CD4-positive, alpha-beta memory T cell (primary cell): ENCODE measurements around the gene RAB3A. TPM values are rescaled to one million over a fixed set of nuclear protein-coding genes. Genes with fewer than 3 reads are reported as not detected.

ENCODE experiments used
- CTCF ChIA-PET: fragments of 350-600 bp; sonication (Branson Sonifier 250); formaldehyde crosslinking; loops from one replicate; lab custom pipeline; 2021; ENCODE audit warnings: inconsistent platforms; ENCODE audit not compliant: partially characterized antibody; lab: Charles Lee
- POLR2A ChIA-PET: fragments of 350-600 bp; sonication (Branson Sonifier 250); formaldehyde crosslinking; loops from one replicate; lab custom pipeline; 2021; ENCODE audit not compliant: partially characterized antibody; lab: Charles Lee
- DNase-seq, 5 donors: peaks; one replicate each; pipeline versions ENCODE4 v3.0.0 to v3.0.0-alpha.2; 2020 to 2022; ENCODE audit warnings: mixed read lengths in 1 of 5
- H3K27ac ChIP-seq: one replicate; pipeline ENCODE4 v1.7.0; 2013; ENCODE audit warnings: low read depth, low read length
- H3K27me3 ChIP-seq: 2 replicates; pipeline ENCODE4 v1.7.0; 2013; ENCODE audit warnings: mild to moderate bottlenecking, low read length, moderate library complexity; ENCODE audit not compliant: insufficient read depth
- H3K36me3 ChIP-seq: 2 replicates; pipeline ENCODE4 v1.7.0; 2013; ENCODE audit warnings: mild to moderate bottlenecking, low read length, moderate library complexity; ENCODE audit not compliant: insufficient read depth
- H3K4me1 ChIP-seq: 2 replicates; pipeline ENCODE4 v1.7.0; 2013; ENCODE audit warnings: mild to moderate bottlenecking, low read length, moderate library complexity; ENCODE audit not compliant: insufficient read depth
- H3K4me3 ChIP-seq, 2 donors: one replicate each; pipeline ENCODE4 v1.7.0; 2013; ENCODE audit warnings: low read length in 2 of 2, mild to moderate bottlenecking in 1 of 2
- H3K9me3 ChIP-seq, 2 donors: one replicate each; pipeline ENCODE4 v1.7.0; 2013; ENCODE audit warnings: low read length in 2 of 2, control low read depth in 1 of 2; ENCODE audit not compliant: control insufficient read depth in 1 of 2
- H3K27ac Mint-ChIP-seq, 7 donors: one replicate each; pipeline ENCODE4 v1.8.0; 2020 to 2021; ENCODE audit warnings: mixed read lengths in 7 of 7, mild to moderate bottlenecking in 6 of 7, inconsistent platforms in 3 of 7, moderate library complexity in 3 of 7
- H3K27me3 Mint-ChIP-seq, 2 donors: one replicate each; pipeline ENCODE4 v1.8.0; 2020 to 2021; ENCODE audit warnings: mixed read lengths in 2 of 2
- H3K36me3 Mint-ChIP-seq, 2 donors: one replicate each; pipeline ENCODE4 v1.8.0; 2020 to 2021; ENCODE audit warnings: mixed read lengths in 2 of 2, inconsistent platforms in 1 of 2, mild to moderate bottlenecking in 1 of 2
- H3K4me1 Mint-ChIP-seq, 4 donors: one replicate each; pipeline ENCODE4 v1.8.0; 2020 to 2021; ENCODE audit warnings: mixed read lengths in 4 of 4, mild to moderate bottlenecking in 1 of 4
- H3K4me3 Mint-ChIP-seq, 8 donors: one replicate each; pipeline ENCODE4 v1.8.0; 2020 to 2021; ENCODE audit warnings: mixed read lengths in 8 of 8, mild to moderate bottlenecking in 7 of 8, moderate library complexity in 6 of 8, inconsistent platforms in 3 of 8
- H3K9me3 Mint-ChIP-seq, 8 donors: one replicate each; pipeline ENCODE4 v1.8.0; 2020 to 2021; ENCODE audit warnings: mixed read lengths in 8 of 8, mild to moderate bottlenecking in 5 of 8, inconsistent platforms in 3 of 8, moderate library complexity in 1 of 8
- intact Hi-C: fragments of 100-400 bp; cut with micrococcal nuclease; formaldehyde crosslinking; loops from one replicate; pipeline ENCODE4 v1.15.1; 2023
- polyA plus RNA-seq, 2 donors: library from polyadenylated mRNA; unstranded; fragments of 300-500 nt; fragmentation: Illumina TruSeq; gene quantifications; one replicate each; pipeline ENCODE4 v1.2.3, GENCODE V29; 2021
- total RNA-seq, 2 experiments: library from RNA; stranded (reverse); gene quantifications; one replicate each; pipeline ENCODE4 v1.2.3, GENCODE V29; 2021

The RAB3A gene
- total and polyA plus RNA-seq, 4 experiments from 2014 or later = 0.59 to 4.8 (median 2.9) TPM

GRCh38 chr19:18168673-18169381 is 35.0 kb downstream of the RAB3A start:
- Mint-ChIP-seq H3K4me3 (no peak overlapping the region), H3K27me3 (no peaks in the 10 kb centered on the region), H3K4me1 (peaks cover 3 to 8% (median 5%) of the 10 kb centered on the region in 4 donors), H3K36me3 (peaks cover 20 to 21% of the 10 kb centered on the region in 2 donors), H3K27ac (no peak overlapping the region), H3K9me3 (no peaks in the 10 kb centered on the region)
- Histone ChIP-seq H3K27ac (no peak overlapping the region), H3K36me3 (peaks cover 7% of the 10 kb centered on the region), H3K4me3 (no peak overlapping the region), H3K27me3 (no peaks in the 10 kb centered on the region), H3K4me1 (peaks cover 4% of the 10 kb centered on the region), H3K9me3 (no peaks in the 10 kb centered on the region)
- ChIA-PET POLR2A (interaction anchor here (0.6 to 1.2 kb wide), 5 partner anchors 23 to 72 kb away, joined by 3 to 6 read pairs (median 3); no protein-coding TSS in a partner anchor), CTCF (interaction anchor here (1.1 to 12.0 kb wide), 7 partner anchors 17 to 162 kb away, joined by 3 to 125 read pairs (median 5); a partner anchor contains a TSS)
- no peak for DNase-seq
- intact Hi-C loops = loop anchor here (1.0 to 10.0 kb wide), 3 partner anchors 56 to 224 kb away; no protein-coding TSS in a partner anchor

- Mint-ChIP-seq H3K36me3 (peaks cover 24 to 25% of the 10 kb centered on the region in 2 donors), H3K27ac (peak overlapping the region in 6 of 7 donors; percentile 4 to 70 (median 34)), H3K27me3 (no peaks in the 10 kb centered on the region), H3K4me3 (no peak overlapping the region), H3K4me1 (peaks cover 2 to 8% (median 4%) of the 10 kb centered on the region in 4 donors), H3K9me3 (no peaks in the 10 kb centered on the region)
- Histone ChIP-seq H3K27ac (no peak overlapping the region), H3K4me3 (no peak overlapping the region), H3K9me3 (no peaks in the 10 kb centered on the region), H3K27me3 (no peaks in the 10 kb centered on the region), H3K4me1 (peaks cover under 1% of the 10 kb centered on the region), H3K36me3 (peaks cover 9% of the 10 kb centered on the region)
- peak in 4 of 5 donors; percentile 56 to 62 (median 56) for DNase-seq
- POLR2A ChIA-PET = interaction anchor here (0.6 to 1.2 kb wide), 5 partner anchors 24 to 73 kb away, joined by 3 to 6 read pairs (median 3); no protein-coding TSS in a partner anchor
- CTCF ChIA-PET = interaction anchor here (0.7 to 12.0 kb wide), 13 partner anchors 13 to 161 kb away, joined by 3 to 125 read pairs (median 4); a partner anchor contains a TSS
- intact Hi-C loops = loop anchor here (1.0 to 10.0 kb wide), 3 partner anchors 55 to 223 kb away; no protein-coding TSS in a partner anchor
Observed at GRCh38 chr19:18167975-18168645, 35.7 kb downstream of the RAB3A start.

- no peak for DNase-seq
- Histone ChIP-seq H3K4me1 (no peaks in the 10 kb centered on the region), H3K27me3 (no peaks in the 10 kb centered on the region), H3K9me3 (no peaks in the 10 kb centered on the region), H3K27ac (no peak overlapping the region), H3K4me3 (no peak overlapping the region), H3K36me3 (peaks cover 12% of the 10 kb centered on the region)
- H3K9me3 Mint-ChIP-seq = no peaks in the 10 kb centered on the region
- ChIA-PET CTCF (interaction anchor here (1.2 to 12.0 kb wide), 3 partner anchors 25 to 56 kb away, joined by 4 to 125 read pairs (median 4); no protein-coding TSS in a partner anchor), POLR2A (interaction anchor here (0.9 to 1.1 kb wide), 2 partner anchors 54 to 70 kb away, joined by 3 read pairs; partner anchors contain the start of gene MAST3)
- intact Hi-C loops = loop anchor here (10.0 kb wide), 1 partner anchor 222 kb away; no protein-coding TSS in a partner anchor
- H3K4me1 Mint-ChIP-seq = peaks cover 2 to 5% (median 3%) of the 10 kb centered on the region in 4 donors
- H3K4me3 Mint-ChIP-seq = no peak overlapping the region
- peaks cover 25 to 29% of the 10 kb centered on the region in 2 donors for H3K36me3 Mint-ChIP-seq
- no peak overlapping the region for H3K27ac Mint-ChIP-seq
- no peaks in the 10 kb centered on the region for H3K27me3 Mint-ChIP-seq
Observed at GRCh38 chr19:18167011-18167410, 36.8 kb downstream of the RAB3A start.

GRCh38 chr19:18165794-18166544 is 37.9 kb downstream of the RAB3A start:
- ChIA-PET POLR2A (interaction anchor here (1.1 to 1.2 kb wide), 2 partner anchors 27 to 69 kb away, joined by 3 read pairs; partner anchors contain the start of genes MAST3 and MPV17L2), CTCF (interaction anchor here (0.7 to 12.0 kb wide), 6 partner anchors 26 to 238 kb away, joined by 3 to 125 read pairs (median 4); no protein-coding TSS in a partner anchor)
- intact Hi-C loops = loop anchor here (10.0 kb wide), 1 partner anchor 221 kb away; no protein-coding TSS in a partner anchor
- no peaks in the 10 kb centered on the region for H3K27me3 Mint-ChIP-seq
- H3K9me3 Mint-ChIP-seq = no peaks in the 10 kb centered on the region
- H3K27ac ChIP-seq = no peak overlapping the region
- peaks cover 25 to 29% of the 10 kb centered on the region in 2 donors for H3K36me3 Mint-ChIP-seq
- no peak for DNase-seq
- no peak overlapping the region for H3K4me3 ChIP-seq
- peak overlapping the region in 1 of 7 donors; percentile 17 for H3K27ac Mint-ChIP-seq
- H3K36me3 ChIP-seq = peaks cover 12% of the 10 kb centered on the region
- no peak overlapping the region for H3K4me3 Mint-ChIP-seq
- H3K4me1 ChIP-seq = peaks cover 6% of the 10 kb centered on the region
- H3K9me3 ChIP-seq = no peaks in the 10 kb centered on the region
- H3K4me1 Mint-ChIP-seq = peaks cover 3 to 10% (median 5%) of the 10 kb centered on the region in 4 donors
- H3K27me3 ChIP-seq = no peaks in the 10 kb centered on the region

- POLR2A ChIA-PET = interaction anchor here (0.8 to 1.4 kb wide), 2 partner anchors 10 to 45 kb away, joined by 3 to 5 read pairs; no protein-coding TSS in a partner anchor
- H3K4me1 Mint-ChIP-seq = peaks cover 4 to 18% (median 10%) of the 10 kb centered on the region in 4 donors
- H3K27me3 Mint-ChIP-seq = no peaks in the 10 kb centered on the region
- H3K9me3 Mint-ChIP-seq = no peaks in the 10 kb centered on the region
- H3K27ac Mint-ChIP-seq = no peak overlapping the region
- Histone ChIP-seq H3K4me1 (peaks cover 10% of the 10 kb centered on the region), H3K4me3 (no peak overlapping the region), H3K27ac (no peak overlapping the region), H3K36me3 (peaks cover 12% of the 10 kb centered on the region), H3K9me3 (no peaks in the 10 kb centered on the region), H3K27me3 (no peaks in the 10 kb centered on the region)
- intact Hi-C loops = loop anchor here (10.0 kb wide), 1 partner anchor 219 kb away; no protein-coding TSS in a partner anchor
- H3K36me3 Mint-ChIP-seq = peaks cover 25 to 29% of the 10 kb centered on the region in 2 donors
- DNase-seq = no peak
- H3K4me3 Mint-ChIP-seq = no peak overlapping the region
- CTCF ChIA-PET = interaction anchor here (0.6 to 12.0 kb wide), 6 partner anchors 8 to 457 kb away, joined by 3 to 125 read pairs (median 3); no protein-coding TSS in a partner anchor
Observed at GRCh38 chr19:18164072-18164471, 39.8 kb downstream of the RAB3A start.

GRCh38 chr19:18161636-18162002 is 42.2 kb downstream of the RAB3A start:
- Mint-ChIP-seq H3K4me3 (peak overlapping the region in 4 of 8 donors; percentile 30 to 69 (median 42)), H3K4me1 (peaks cover 2 to 14% (median 7%) of the 10 kb centered on the region in 4 donors), H3K27me3 (no peaks in the 10 kb centered on the region), H3K9me3 (no peaks in the 10 kb centered on the region), H3K36me3 (peaks cover 13 to 20% of the 10 kb centered on the region in 2 donors), H3K27ac (peak overlapping the region in 5 of 7 donors; percentile 50 to 75 (median 55))
- Histone ChIP-seq H3K4me1 (peaks cover 12% of the 10 kb centered on the region), H3K4me3 (no peak overlapping the region), H3K36me3 (peaks cover 12% of the 10 kb centered on the region), H3K27ac (no peak overlapping the region), H3K9me3 (no peaks in the 10 kb centered on the region), H3K27me3 (no peaks in the 10 kb centered on the region)
- ChIA-PET POLR2A (interaction anchor here (1.0 to 3.1 kb wide), 6 partner anchors 10 to 155 kb away, joined by 3 to 14 read pairs (median 4); partner anchors contain the start of genes JUND and PIK3R2), CTCF (interaction anchor here (0.6 to 12.0 kb wide), 9 partner anchors 11 to 158 kb away, joined by 3 to 125 read pairs (median 5); partner anchors contain the start of gene PIK3R2)
- no peak for DNase-seq
- intact Hi-C loops = loop anchor here (1.0 to 10.0 kb wide), 3 partner anchors 8 to 217 kb away; partner anchors contain the start of gene PIK3R2
